Testis (tissue), 2 donors: ENCODE results near the gene C1RL.
"Not testable (repeated sequence)": the region's sequence is repeated elsewhere in the genome, so short reads cannot be mapped to it uniquely, and the experiment has no call there.

Source experiments
- POLR2A ChIP-seq: fragments of 450-650 bp; IDR thresholded peaks from one replicate; pipeline ENCODE4 v1.6.1; 2017; ENCODE audit warnings: antibody characterized with exemption, mild to moderate bottlenecking, moderate library complexity
- TF ChIP-seq, protein P1 (sequence below), 3 experiments: fragments of 450-650 bp in 2 of 3; fragments of 200-600 bp in 1 of 3; sonication (generic) in 1 of 3; IDR thresholded peaks; one replicate each; pipeline ENCODE4 v1.5.1; 2016 to 2019; ENCODE audit warnings: antibody characterized with exemption in 3 of 3, mild to moderate bottlenecking in 2 of 3, moderate library complexity in 1 of 3

DNA sequence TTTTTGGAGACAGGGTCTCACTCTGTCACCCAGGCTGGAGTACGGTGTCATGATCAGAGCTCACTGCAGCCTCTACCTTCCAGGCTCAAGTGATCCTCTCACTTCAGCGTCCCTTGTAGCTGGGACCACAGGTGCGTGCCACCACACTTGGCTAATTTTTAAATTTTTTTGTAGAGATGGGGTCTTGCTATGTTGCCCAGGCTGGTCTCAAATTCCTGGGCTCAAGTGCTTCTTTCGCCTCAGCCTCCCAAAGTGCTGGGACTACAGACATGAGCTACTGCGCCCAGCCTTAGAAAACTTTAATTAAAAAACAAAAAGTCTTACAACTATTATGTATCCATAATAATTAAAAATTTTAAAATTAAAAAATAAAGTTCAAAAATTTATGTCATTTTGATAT is 1.8 kb downstream of the C1RL start:
- TF ChIP-seq, protein P1, sequence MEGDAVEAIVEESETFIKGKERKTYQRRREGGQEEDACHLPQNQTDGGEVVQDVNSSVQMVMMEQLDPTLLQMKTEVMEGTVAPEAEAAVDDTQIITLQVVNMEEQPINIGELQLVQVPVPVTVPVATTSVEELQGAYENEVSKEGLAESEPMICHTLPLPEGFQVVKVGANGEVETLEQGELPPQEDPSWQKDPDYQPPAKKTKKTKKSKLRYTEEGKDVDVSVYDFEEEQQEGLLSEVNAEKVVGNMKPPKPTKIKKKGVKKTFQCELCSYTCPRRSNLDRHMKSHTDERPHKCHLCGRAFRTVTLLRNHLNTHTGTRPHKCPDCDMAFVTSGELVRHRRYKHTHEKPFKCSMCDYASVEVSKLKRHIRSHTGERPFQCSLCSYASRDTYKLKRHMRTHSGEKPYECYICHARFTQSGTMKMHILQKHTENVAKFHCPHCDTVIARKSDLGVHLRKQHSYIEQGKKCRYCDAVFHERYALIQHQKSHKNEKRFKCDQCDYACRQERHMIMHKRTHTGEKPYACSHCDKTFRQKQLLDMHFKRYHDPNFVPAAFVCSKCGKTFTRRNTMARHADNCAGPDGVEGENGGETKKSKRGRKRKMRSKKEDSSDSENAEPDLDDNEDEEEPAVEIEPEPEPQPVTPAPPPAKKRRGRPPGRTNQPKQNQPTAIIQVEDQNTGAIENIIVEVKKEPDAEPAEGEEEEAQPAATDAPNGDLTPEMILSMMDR (IDR thresholded peaks at IDR 0.05): not testable (repeated sequence)
- TF ChIP-seq POLR2A: not testable (repeated sequence)
